Stimulated activated memory B cell treated with anti-CD40 and anti-IgM and Interleukin-4, amounts not matched to agents 10 μg/mL and 1 μg/mL and 100 μg/mL, for 72 hours (primary cell): ENCODE data around the gene TRDN.
"Not testable (repeated sequence)": the region's sequence is repeated elsewhere in the genome, so short reads cannot be mapped to it uniquely, and the experiment has no call there.

Source experiments
- ATAC-seq: fragments of 150-1000 bp; cut with Tn5 transposase; 2 replicates; pipeline ENCODE4 v1.10.0; 2021
- H3K27ac Mint-ChIP-seq: one replicate; pipeline ENCODE4 v1.8.0; 2022; ENCODE audit warnings: mild to moderate bottlenecking, mixed read lengths
- H3K27me3 Mint-ChIP-seq: one replicate; pipeline ENCODE4 v1.8.0; 2022; ENCODE audit warnings: mixed read lengths
- H3K36me3 Mint-ChIP-seq: one replicate; pipeline ENCODE4 v1.8.0; 2022; ENCODE audit warnings: mixed read lengths
- H3K4me1 Mint-ChIP-seq: one replicate; pipeline ENCODE4 v1.8.0; 2022; ENCODE audit warnings: mixed read lengths
- H3K4me3 Mint-ChIP-seq: one replicate; pipeline ENCODE4 v1.8.0; 2022; ENCODE audit warnings: mild to moderate bottlenecking, moderate library complexity, mixed read lengths
- H3K9me3 Mint-ChIP-seq: one replicate; pipeline ENCODE4 v1.8.0; 2022; ENCODE audit warnings: mixed read lengths

TRDN gene

GRCh38 chr6:123309130-123309529 is 327.6 kb downstream of the TRDN start:
- no peak overlapping the region for H3K4me3 Mint-ChIP-seq
- H3K36me3 Mint-ChIP-seq = no peaks in the 10 kb centered on the region
- H3K9me3 Mint-ChIP-seq = no peaks in the 10 kb centered on the region
- no peaks in the 10 kb centered on the region for H3K27me3 Mint-ChIP-seq
- no peak overlapping the region for H3K27ac Mint-ChIP-seq
- no peaks in the 10 kb centered on the region for H3K4me1 Mint-ChIP-seq
- ATAC-seq = no peak

- Mint-ChIP-seq H3K27me3 (no peaks in the 10 kb centered on the region), H3K4me1 (no peaks in the 10 kb centered on the region), H3K9me3 (no peaks in the 10 kb centered on the region), H3K27ac (no peak overlapping the region), H3K4me3 (no peak overlapping the region), H3K36me3 (no peaks in the 10 kb centered on the region)
- no peak for ATAC-seq
These were observed 330.4 kb downstream of the TRDN start for GRCh38 chr6:123306334-123306733.

- H3K9me3 Mint-ChIP-seq = no peaks in the 10 kb centered on the region
- ATAC-seq = no peak
- no peaks in the 10 kb centered on the region for H3K4me1 Mint-ChIP-seq
- H3K27me3 Mint-ChIP-seq = no peaks in the 10 kb centered on the region
- no peak overlapping the region for H3K4me3 Mint-ChIP-seq
- H3K27ac Mint-ChIP-seq = no peak overlapping the region
- no peaks in the 10 kb centered on the region for H3K36me3 Mint-ChIP-seq
These were observed 341.1 kb downstream of the TRDN start for GRCh38 chr6:123295672-123296071.

GRCh38 chr6:123295181-123295580 is 341.6 kb downstream of the TRDN start:
- H3K4me1 Mint-ChIP-seq = no peaks in the 10 kb centered on the region
- no peaks in the 10 kb centered on the region for H3K27me3 Mint-ChIP-seq
- H3K36me3 Mint-ChIP-seq = no peaks in the 10 kb centered on the region
- H3K9me3 Mint-ChIP-seq = no peaks in the 10 kb centered on the region
- no peak for ATAC-seq
- no peak overlapping the region for H3K27ac Mint-ChIP-seq
- H3K4me3 Mint-ChIP-seq = no peak overlapping the region

- no peak for ATAC-seq
- Mint-ChIP-seq H3K4me3 (no peak overlapping the region), H3K27ac (no peak overlapping the region), H3K9me3 (peaks cover 5% of the 10 kb centered on the region), H3K36me3 (no peaks in the 10 kb centered on the region), H3K4me1 (no peaks in the 10 kb centered on the region), H3K27me3 (no peaks in the 10 kb centered on the region)
These were observed 348.1 kb downstream of the TRDN start for GRCh38 chr6:123288649-123289048.

- no peaks in the 10 kb centered on the region for H3K9me3 Mint-ChIP-seq
- H3K27me3 Mint-ChIP-seq = no peaks in the 10 kb centered on the region
- no peaks in the 10 kb centered on the region for H3K4me1 Mint-ChIP-seq
- ATAC-seq = no peak
- no peak overlapping the region for H3K4me3 Mint-ChIP-seq
- no peak overlapping the region for H3K27ac Mint-ChIP-seq
- no peaks in the 10 kb centered on the region for H3K36me3 Mint-ChIP-seq
These were observed 360.2 kb downstream of the TRDN start for GRCh38 chr6:123276546-123276980.

- Mint-ChIP-seq H3K27ac (no peak overlapping the region), H3K4me1 (no peaks in the 10 kb centered on the region)
- no peak for ATAC-seq
These were observed 372.8 kb downstream of the TRDN start for GRCh38 chr6:123263981-123264380.

GRCh38 chr6:123240626-123241025 is 396.1 kb downstream of the TRDN start:
- Mint-ChIP-seq H3K36me3 (no peaks in the 10 kb centered on the region), H3K4me1 (no peaks in the 10 kb centered on the region), H3K27me3 (no peaks in the 10 kb centered on the region), H3K4me3 (no peak overlapping the region), H3K9me3 (peaks cover 16% of the 10 kb centered on the region), H3K27ac (no peak overlapping the region)
- no peak for ATAC-seq

More at GRCh38 chr6:123263981-123264380, 372.8 kb downstream of the TRDN start:
- Mint-ChIP-seq H3K27me3 (no peaks in the 10 kb centered on the region), H3K9me3 (no peaks in the 10 kb centered on the region), H3K36me3 (no peaks in the 10 kb centered on the region), H3K4me3 (no peak overlapping the region)

- no peak overlapping the region for H3K27ac Mint-ChIP-seq
- no peaks in the 10 kb centered on the region for H3K4me1 Mint-ChIP-seq
- no peaks in the 10 kb centered on the region for H3K36me3 Mint-ChIP-seq
- no peaks in the 10 kb centered on the region for H3K9me3 Mint-ChIP-seq
- H3K4me3 Mint-ChIP-seq = no peak overlapping the region
- no peak for ATAC-seq
- H3K27me3 Mint-ChIP-seq = no peaks in the 10 kb centered on the region
These were observed 403.4 kb downstream of the TRDN start for GRCh38 chr6:123233336-123233735.

GRCh38 chr6:123227789-123228188 is 409.0 kb downstream of the TRDN start:
- not testable (repeated sequence) for H3K9me3 Mint-ChIP-seq, H3K4me3 Mint-ChIP-seq, H3K36me3 Mint-ChIP-seq, H3K27ac Mint-ChIP-seq, H3K4me1 Mint-ChIP-seq, H3K27me3 Mint-ChIP-seq, ATAC-seq

GRCh38 chr6:123226398-123226797 is 410.4 kb downstream of the TRDN start:
- ATAC-seq = no peak
- no peaks in the 10 kb centered on the region for H3K27me3 Mint-ChIP-seq
- H3K27ac Mint-ChIP-seq = no peak overlapping the region
- H3K36me3 Mint-ChIP-seq = no peaks in the 10 kb centered on the region
- peaks cover 4% of the 10 kb centered on the region for H3K9me3 Mint-ChIP-seq
- no peaks in the 10 kb centered on the region for H3K4me1 Mint-ChIP-seq
- H3K4me3 Mint-ChIP-seq = no peak overlapping the region

GRCh38 chr6:123224077-123224476 is 412.7 kb downstream of the TRDN start:
- Mint-ChIP-seq H3K9me3 (peaks cover 4% of the 10 kb centered on the region), H3K36me3 (no peaks in the 10 kb centered on the region), H3K27ac (no peak overlapping the region), H3K4me1 (no peaks in the 10 kb centered on the region), H3K4me3 (no peak overlapping the region), H3K27me3 (no peaks in the 10 kb centered on the region)
- ATAC-seq = no peak

- Mint-ChIP-seq H3K9me3 (peaks cover 4% of the 10 kb centered on the region), H3K4me1 (no peaks in the 10 kb centered on the region), H3K27me3 (no peaks in the 10 kb centered on the region), H3K36me3 (no peaks in the 10 kb centered on the region), H3K4me3 (no peak overlapping the region), H3K27ac (no peak overlapping the region)
- no peak for ATAC-seq
These were observed 413.3 kb downstream of the TRDN start for GRCh38 chr6:123223461-123223860.

GRCh38 chr6:123215211-123215610 is 421.5 kb downstream of the TRDN start:
- no peaks in the 10 kb centered on the region for H3K27me3 Mint-ChIP-seq
- H3K9me3 Mint-ChIP-seq = no peaks in the 10 kb centered on the region
- ATAC-seq = no peak
- no peak overlapping the region for H3K4me3 Mint-ChIP-seq
- H3K4me1 Mint-ChIP-seq = no peaks in the 10 kb centered on the region
- H3K27ac Mint-ChIP-seq = no peak overlapping the region
- H3K36me3 Mint-ChIP-seq = no peaks in the 10 kb centered on the region

- H3K36me3 Mint-ChIP-seq = no peaks in the 10 kb centered on the region
These were observed 422.3 kb downstream of the TRDN start for GRCh38 chr6:123214433-123214832.

GRCh38 chr6:123213921-123214320 is 422.8 kb downstream of the TRDN start:
- no peaks in the 10 kb centered on the region for H3K36me3 Mint-ChIP-seq
- H3K4me3 Mint-ChIP-seq = no peak overlapping the region
- no peaks in the 10 kb centered on the region for H3K4me1 Mint-ChIP-seq
- H3K9me3 Mint-ChIP-seq = no peaks in the 10 kb centered on the region
- no peaks in the 10 kb centered on the region for H3K27me3 Mint-ChIP-seq
- no peak overlapping the region for H3K27ac Mint-ChIP-seq
- no peak for ATAC-seq

More at GRCh38 chr6:123214433-123214832, 422.3 kb downstream of the TRDN start:
- Mint-ChIP-seq H3K27me3 (no peaks in the 10 kb centered on the region), H3K4me1 (no peaks in the 10 kb centered on the region), H3K27ac (no peak overlapping the region), H3K9me3 (no peaks in the 10 kb centered on the region), H3K4me3 (no peak overlapping the region)
- no peak for ATAC-seq
